Keratinocyte (primary cell): ENCODE results near the gene ZSWIM7. TPM values are rescaled to one million over a fixed set of nuclear protein-coding genes. Genes with fewer than 3 reads are reported as not detected.

Experiments used
- DNase-seq: peaks from one replicate; pipeline ENCODE4 v3.0.0-alpha.2; 2011; ENCODE audit warnings: low read depth, missing footprints, low spot score
- FAIRE-seq: peaks from 2 replicates; lab custom pipeline; 2011; peaks lifted over from hg19 to GRCh38; lab: Jason Lieb, UNC
- H2AFZ ChIP-seq: 2 replicates; pipeline ENCODE4 v1.6.0; 2012; ENCODE audit warnings: low read length, control low read depth, inconsistent platforms; ENCODE audit not compliant: control insufficient read depth
- H3K27ac ChIP-seq: 2 replicates; pipeline ENCODE4 v1.5.1; 2011; ENCODE audit warnings: low read length; ENCODE audit not compliant: control insufficient read depth, insufficient read depth
- H3K27me3 ChIP-seq: 3 replicates; pipeline ENCODE4 v1.6.0; 2011; ENCODE audit warnings: low read length; ENCODE audit not compliant: control insufficient read depth, insufficient read depth; ENCODE audit errors: extremely low read depth
- H3K36me3 ChIP-seq, 2 experiments: 2 replicates in 1 of 2; 3 replicates in 1 of 2; pipeline ENCODE4 v1.5.1; 2011; ENCODE audit warnings: low read length in 2 of 2, mild to moderate bottlenecking in 1 of 2; ENCODE audit not compliant: control insufficient read depth in 2 of 2, insufficient read depth in 2 of 2; ENCODE audit errors: extremely low read depth in 1 of 2
- H3K4me1 ChIP-seq: 3 replicates; pipeline ENCODE4 v1.5.1; 2011; ENCODE audit warnings: low read length; ENCODE audit not compliant: control insufficient read depth, insufficient read depth; ENCODE audit errors: extremely low read depth
- H3K4me2 ChIP-seq: 3 replicates; pipeline ENCODE4 v1.6.0; 2011; ENCODE audit warnings: low read depth, low read length; ENCODE audit not compliant: control insufficient read depth, insufficient read depth; ENCODE audit errors: extremely low read depth
- H3K4me3 ChIP-seq, 3 experiments: fragments of 200-600 bp in 1 of 3; sonication (generic) in 1 of 3; 2 replicates in 2 of 3; 3 replicates in 1 of 3; pipeline ENCODE4 v1.5.1; 2011 to 2016; ENCODE audit warnings: low read length in 3 of 3, mild to moderate bottlenecking in 3 of 3, control low read depth in 2 of 3, inconsistent platforms in 1 of 3, low read depth in 1 of 3, mixed read lengths in 1 of 3, mixed run types in 1 of 3, moderate library complexity in 1 of 3; ENCODE audit not compliant: control insufficient read depth in 2 of 3, insufficient read depth in 2 of 3; ENCODE audit errors: extremely low read depth in 1 of 3
- H3K79me2 ChIP-seq: 2 replicates; pipeline ENCODE4 v1.6.0; 2012; ENCODE audit warnings: low read length; ENCODE audit not compliant: control insufficient read depth, insufficient read depth
- H3K9ac ChIP-seq: 3 replicates; pipeline ENCODE4 v1.6.0; 2011; ENCODE audit warnings: low read length; ENCODE audit not compliant: control insufficient read depth, insufficient read depth; ENCODE audit errors: extremely low read depth
- H3K9me1 ChIP-seq: 3 replicates; pipeline ENCODE4 v1.6.0; 2011; ENCODE audit warnings: low read length; ENCODE audit not compliant: control insufficient read depth, insufficient read depth; ENCODE audit errors: extremely low read depth
- H3K9me3 ChIP-seq: 2 replicates; pipeline ENCODE4 v1.5.1; 2012; ENCODE audit warnings: low read depth, low read length; ENCODE audit not compliant: control insufficient read depth
- H4K20me1 ChIP-seq: 3 replicates; pipeline ENCODE4 v1.6.0; 2011; ENCODE audit warnings: low read length; ENCODE audit not compliant: control insufficient read depth, insufficient read depth; ENCODE audit errors: extremely low read depth
- CTCF ChIP-seq, 3 experiments: IDR thresholded peaks in 1 of 3; conservative IDR thresholded peaks in 1 of 3; optimal IDR thresholded peaks in 1 of 3; 2 replicates in 2 of 3; 3 replicates in 1 of 3; pipeline versions ENCODE3 to v1.5.1; 2011; ENCODE audit warnings: low read length in 3 of 3, mild to moderate bottlenecking in 3 of 3, moderate library complexity in 2 of 3, control low read depth in 1 of 3, inconsistent platforms in 1 of 3; ENCODE audit not compliant: insufficient read depth in 2 of 3; ENCODE audit errors: extremely low read depth in 1 of 3
- EZH2 ChIP-seq: IDR thresholded peaks from one replicate; pipeline ENCODE4 v1.6.1; 2012; ENCODE audit warnings: inconsistent platforms, mild to moderate bottlenecking, low read length, moderate library complexity
- dilution Hi-C: fragments of 300-500 bp; cut with MboI; formaldehyde crosslinking; loops from one replicate; pipeline ENCODE4 v1.7.0; 2020; ENCODE audit warnings: low sequenced_read_pairs; ENCODE audit not compliant: extremely low pct_ligation_motif_present
- polyA plus RNA-seq, 5 experiments: library from polyadenylated mRNA; depleted of rRNA in 3 of 5; stranded (reverse) in 3 of 5; stranded (forward) in 1 of 5; unstranded in 1 of 5; fragments of >200 nt; gene quantifications; 1 replicate in 1 of 5; 2 replicates in 3 of 5; 3 replicates in 1 of 5; pipeline versions ENCODE4 v1.2.1 to v1.2.3, GENCODE V29; 2011 to 2012; ENCODE audit warnings: missing spikeins in 2 of 5, low read depth in 1 of 5, low replicate concordance in 1 of 5

ZSWIM7 gene
- polyA plus RNA-seq, 1 donor (not counting 4 experiments of a cell fraction or from before 2014, with no cell fraction given), result 47.1 TPM

GRCh38 chr17:16025202-16025601 is 25.7 kb upstream of the ZSWIM7 start:
- Histone ChIP-seq H3K9ac (no peak overlapping the region), H3K4me3 (no peak overlapping the region), H3K27me3 (no peaks in the 10 kb centered on the region), H3K79me2 (peaks cover 29% of the 10 kb centered on the region), H3K36me3 (peaks cover 30 to 35% of the 10 kb centered on the region in 2 experiments), H2AFZ (no peak overlapping the region), H3K4me1 (peaks cover 22% of the 10 kb centered on the region), H4K20me1 (no peaks in the 10 kb centered on the region), H3K9me1 (no peaks in the 10 kb centered on the region), H3K4me2 (no peak overlapping the region), H3K27ac (no peak overlapping the region), H3K9me3 (no peaks in the 10 kb centered on the region)
- dilution Hi-C loops, result no loop called here
- DNase-seq (no peak), FAIRE-seq (peak; percentile 5)
- TF ChIP-seq EZH2 (no peak), CTCF (optimal IDR thresholded peaks at IDR 0.05 in 1 of 3, IDR thresholded peaks at IDR 0.05 in 1 of 3, conservative IDR thresholded peaks at IDR 0.05 in 1 of 3; ENCODE audit: extremely low read depth in 1 of 3, insufficient read depth in 2 of 3, low read length in 3 of 3) (no peak)

- H3K9me1 ChIP-seq, result no peaks in the 10 kb centered on the region
- no peak overlapping the region for H3K27ac ChIP-seq
- DNase-seq (no peak), FAIRE-seq (no peak)
- H3K36me3 ChIP-seq, result peaks cover 30 to 34% of the 10 kb centered on the region in 2 experiments
- no peaks in the 10 kb centered on the region for H3K27me3 ChIP-seq
- H3K9ac ChIP-seq, result no peak overlapping the region
- H4K20me1 ChIP-seq, result no peaks in the 10 kb centered on the region
- H3K4me3 ChIP-seq, result no peak overlapping the region
- H3K4me1 ChIP-seq, result peaks cover 22% of the 10 kb centered on the region
- no peaks in the 10 kb centered on the region for H3K9me3 ChIP-seq
- dilution Hi-C loops, result no loop called here
- TF ChIP-seq EZH2, result no peak
- TF ChIP-seq CTCF (optimal IDR thresholded peaks at IDR 0.05 in 1 of 3, IDR thresholded peaks at IDR 0.05 in 1 of 3, conservative IDR thresholded peaks at IDR 0.05 in 1 of 3; ENCODE audit: extremely low read depth in 1 of 3, insufficient read depth in 2 of 3, low read length in 3 of 3), result no peak
- no peak overlapping the region for H2AFZ ChIP-seq
- H3K79me2 ChIP-seq, result peaks cover 36% of the 10 kb centered on the region
- H3K4me2 ChIP-seq, result no peak overlapping the region
Measured at GRCh38 chr17:16023881-16024280, 24.4 kb upstream of the ZSWIM7 start.
